ENCODE measurements around the gene EPS15.

Gene EPS15

GRCh38 chr1:51343624-51344023 is 175.4 kb downstream of the EPS15 start:
- no peak for DNase-seq (ENCODE audit: extremely low read depth, low read depth)
- TF ChIP-seq CTCF (IDR thresholded peaks at IDR 0.05; ENCODE audit: low read depth, low read length, missing control alignments), result no peak

GRCh38 chr1:51342591-51343206 is 176.4 kb downstream of the EPS15 start:
- no peak for TF ChIP-seq CTCF (IDR thresholded peaks at IDR 0.05; ENCODE audit: low read depth, low read length, missing control alignments)
- DNase-seq (ENCODE audit: extremely low read depth, low read depth), result no peak
- no peak overlapping the region for H3K4me3 ChIP-seq (replicated peaks; ENCODE audit: low read depth, low read length)

More at GRCh38 chr1:51343624-51344023, 175.4 kb downstream of the EPS15 start:
- no peak overlapping the region for H3K4me3 ChIP-seq (replicated peaks; ENCODE audit: low read depth, low read length)

- no peak for DNase-seq (ENCODE audit: extremely low read depth, low read depth)
These were observed 177.1 kb downstream of the EPS15 start for GRCh38 chr1:51341876-51342496.

GRCh38 chr1:51340380-51340779 is 178.7 kb downstream of the EPS15 start:
- no peak overlapping the region for H3K4me3 ChIP-seq (replicated peaks; ENCODE audit: low read depth, low read length)
- no peak for DNase-seq (ENCODE audit: extremely low read depth, low read depth)
- TF ChIP-seq CTCF (IDR thresholded peaks at IDR 0.05; ENCODE audit: low read depth, low read length, missing control alignments), result no peak

More at GRCh38 chr1:51341876-51342496, 177.1 kb downstream of the EPS15 start:
- H3K4me3 ChIP-seq (replicated peaks; ENCODE audit: low read depth, low read length), result no peak overlapping the region
- TF ChIP-seq CTCF (IDR thresholded peaks at IDR 0.05; ENCODE audit: low read depth, low read length, missing control alignments), result no peak

- no peak overlapping the region for H3K4me3 ChIP-seq (replicated peaks; ENCODE audit: low read depth, low read length)
- TF ChIP-seq CTCF (IDR thresholded peaks at IDR 0.05; ENCODE audit: low read depth, low read length, missing control alignments), result no peak
These were observed 182.4 kb downstream of the EPS15 start for GRCh38 chr1:51336711-51337110.

GRCh38 chr1:51336004-51336403 is 183.1 kb downstream of the EPS15 start:
- H3K4me3 ChIP-seq (replicated peaks; ENCODE audit: low read depth, low read length), result no peak overlapping the region
- TF ChIP-seq CTCF (IDR thresholded peaks at IDR 0.05; ENCODE audit: low read depth, low read length, missing control alignments), result no peak

More at GRCh38 chr1:51336711-51337110, 182.4 kb downstream of the EPS15 start:
- no peak for DNase-seq (ENCODE audit: extremely low read depth, low read depth)

More at GRCh38 chr1:51336004-51336403, 183.1 kb downstream of the EPS15 start:
- no peak for DNase-seq (ENCODE audit: extremely low read depth, low read depth)
